ENCODE measurements around the gene SRPX2.

The SRPX2 gene

DNA sequence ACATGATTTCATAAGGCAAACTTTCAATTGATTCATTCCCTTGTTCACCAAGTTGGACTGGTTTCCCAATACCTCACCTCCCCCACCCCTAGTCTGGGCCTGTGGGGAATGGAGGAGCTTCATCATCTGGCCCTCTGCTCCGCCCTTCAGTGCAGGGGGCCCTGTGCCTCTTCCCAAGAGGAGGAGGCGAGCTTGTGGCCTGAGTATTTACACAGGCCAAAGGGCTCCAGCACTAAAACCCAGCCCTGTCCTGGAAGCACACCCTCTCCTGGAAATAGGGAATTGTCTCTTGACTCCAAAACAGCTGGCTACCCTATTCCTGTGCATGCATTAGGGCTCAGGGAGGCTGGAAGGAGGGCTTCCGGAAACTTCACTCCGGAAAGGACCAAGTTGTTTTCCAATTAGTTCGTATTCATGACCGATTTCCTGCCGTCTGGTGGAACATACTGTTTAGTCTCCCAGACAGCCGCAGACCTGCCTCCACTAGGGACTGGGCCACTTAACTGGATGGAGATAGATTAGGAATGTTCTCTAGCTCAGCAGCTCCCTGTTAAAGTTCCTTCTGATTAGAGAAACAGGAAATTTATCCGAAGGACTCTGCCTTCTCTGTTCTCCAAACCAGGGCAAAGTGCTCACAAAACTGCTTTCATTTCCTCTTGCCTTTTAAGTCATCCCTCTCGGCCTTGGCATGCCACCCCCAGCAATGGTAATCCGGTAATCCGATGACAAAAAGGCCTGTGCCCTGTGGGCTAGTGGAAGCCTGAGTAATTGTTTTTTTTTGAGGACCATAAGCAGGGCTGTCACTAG is 5.8 kb downstream of the SRPX2 start:
- DNase-seq (ENCODE audit: low read depth): peak; percentile 87

GRCh38 chrX:100650841-100651240 is 6.8 kb downstream of the SRPX2 start:
- DNase-seq (ENCODE audit: low read depth): no peak

DNA sequence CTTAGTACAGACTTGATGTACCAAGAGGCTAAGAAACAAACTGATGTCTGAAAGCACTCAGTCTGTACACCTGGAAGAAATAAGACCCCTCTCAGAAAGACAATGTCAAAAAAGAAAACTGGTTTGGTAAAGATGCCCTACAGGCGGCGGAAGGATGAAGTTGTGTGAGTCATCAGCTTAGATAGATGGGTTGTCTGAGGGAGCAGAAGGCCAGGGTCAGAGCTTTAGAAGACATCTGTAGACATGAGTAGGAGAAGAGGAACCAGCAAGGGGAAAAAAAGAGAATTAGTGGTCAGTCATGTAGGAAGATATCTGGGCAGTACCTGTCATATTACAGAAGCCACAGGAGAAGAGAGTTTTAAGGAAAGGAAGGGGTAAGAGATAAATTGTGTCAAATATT is 8.3 kb downstream of the SRPX2 start:
- no peak for DNase-seq (ENCODE audit: low read depth)

DNA sequence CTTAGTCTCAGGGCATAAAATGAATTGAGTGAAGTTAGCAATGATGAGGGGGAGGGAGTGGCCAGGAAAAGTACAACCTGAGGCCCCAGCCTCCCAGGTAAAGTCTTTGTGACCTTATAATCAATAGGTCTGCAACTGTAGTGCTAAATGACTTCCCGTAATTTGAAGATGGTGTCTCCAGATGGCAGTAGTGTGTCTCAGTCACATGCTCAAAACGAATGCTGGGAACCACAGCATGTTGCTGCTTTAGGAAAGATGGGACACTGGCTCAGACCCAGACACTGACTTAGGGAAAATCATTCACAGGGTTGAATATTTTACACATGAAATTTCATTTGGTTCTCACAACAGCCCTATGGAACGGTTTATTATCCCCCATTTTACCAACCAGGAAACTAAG is 10.3 kb downstream of the SRPX2 start:
- DNase-seq (ENCODE audit: low read depth): no peak

DNA sequence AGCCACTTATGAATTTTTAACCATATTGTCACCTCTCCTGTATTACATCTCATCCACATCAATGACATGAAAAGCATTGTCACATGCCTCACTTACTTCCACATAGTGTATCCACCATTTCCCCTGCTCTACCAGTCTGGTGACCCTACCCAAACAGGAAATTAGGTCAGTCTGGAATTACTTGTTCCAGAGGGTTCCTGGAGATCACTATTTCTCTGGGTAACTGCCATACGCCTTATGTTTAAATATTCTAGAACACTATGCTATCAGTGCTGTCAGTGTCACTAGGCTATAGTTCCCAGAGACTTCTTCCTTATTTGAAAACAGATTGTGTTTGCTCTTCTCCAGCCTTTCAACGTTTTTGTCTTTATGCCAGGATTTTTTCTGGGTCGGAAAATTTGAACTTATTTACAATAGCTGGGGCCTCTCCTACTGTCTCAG is 15.0 kb downstream of the SRPX2 start:
- no peak for DNase-seq (ENCODE audit: low read depth)

GRCh38 chrX:100659431-100660137 is 15.6 kb downstream of the SRPX2 start:
- DNase-seq (ENCODE audit: low read depth): no peak

GRCh38 chrX:100662170-100662569 is 18.2 kb downstream of the SRPX2 start:
- DNase-seq (ENCODE audit: low read depth): no peak

GRCh38 chrX:100662796-100663195 is 18.8 kb downstream of the SRPX2 start:
- no peak for DNase-seq (ENCODE audit: low read depth)

GRCh38 chrX:100663642-100664041 is 19.6 kb downstream of the SRPX2 start:
- DNase-seq (ENCODE audit: low read depth): no peak

DNA sequence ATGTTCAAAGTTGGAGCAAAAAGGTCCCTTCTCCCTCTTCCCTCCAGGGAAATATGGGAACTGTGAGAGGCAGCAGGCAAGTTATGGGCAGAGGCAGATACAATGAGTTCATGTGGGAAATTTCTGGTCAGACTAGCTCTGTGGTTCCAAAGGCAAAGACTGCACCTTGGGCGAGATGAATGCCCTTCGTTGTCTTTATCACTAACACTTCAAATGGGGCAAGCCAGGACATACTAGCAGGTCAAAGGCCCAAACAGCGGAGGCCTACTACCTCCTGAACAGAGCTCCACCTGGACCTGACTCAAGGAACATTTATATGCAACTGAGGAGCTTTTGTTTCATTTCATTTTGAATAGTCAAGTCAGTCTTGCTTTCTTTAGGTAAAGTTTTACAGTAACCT is 29.0 kb downstream of the SRPX2 start:
- DNase-seq (ENCODE audit: low read depth): no peak

GRCh38 chrX:100673397-100673953 is 29.5 kb downstream of the SRPX2 start:
- DNase-seq (ENCODE audit: low read depth): peak; percentile 60

- no peak for DNase-seq (ENCODE audit: low read depth)
Observed at GRCh38 chrX:100674705-100675104, 30.7 kb downstream of the SRPX2 start.

DNA sequence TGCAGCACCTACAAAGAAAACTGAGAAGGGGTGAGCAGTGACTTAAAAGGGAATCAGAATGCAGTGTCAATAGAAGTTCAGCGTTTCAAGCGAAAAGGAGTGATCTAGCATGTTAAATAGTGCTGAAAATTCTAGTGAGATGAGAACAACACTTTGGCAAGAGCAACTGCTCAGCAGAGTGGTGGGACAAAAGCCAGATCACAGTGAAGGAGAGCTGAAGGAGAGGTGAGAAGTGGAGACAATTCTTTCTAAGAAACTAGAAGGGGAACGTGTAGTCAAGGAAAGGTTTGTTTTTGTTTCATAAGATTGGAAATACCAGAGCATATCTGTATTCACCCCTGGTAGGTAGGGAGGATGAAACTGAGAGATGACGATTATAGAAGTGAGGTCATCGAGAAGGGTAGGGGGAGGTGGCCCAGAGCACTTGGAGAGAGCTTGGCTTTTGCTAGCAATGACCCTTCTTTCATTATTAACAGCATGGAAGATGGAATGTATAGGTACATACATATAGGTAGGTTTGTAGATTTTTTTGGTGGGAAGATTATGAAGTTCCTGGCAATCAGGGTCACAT is 33.7 kb downstream of the SRPX2 start:
- no peak for DNase-seq (ENCODE audit: low read depth)

GRCh38 chrX:100680756-100681155 is 36.8 kb downstream of the SRPX2 start:
- DNase-seq (ENCODE audit: low read depth): no peak

GRCh38 chrX:100681599-100681998 is 37.6 kb downstream of the SRPX2 start:
- DNase-seq (ENCODE audit: low read depth): no peak

DNA sequence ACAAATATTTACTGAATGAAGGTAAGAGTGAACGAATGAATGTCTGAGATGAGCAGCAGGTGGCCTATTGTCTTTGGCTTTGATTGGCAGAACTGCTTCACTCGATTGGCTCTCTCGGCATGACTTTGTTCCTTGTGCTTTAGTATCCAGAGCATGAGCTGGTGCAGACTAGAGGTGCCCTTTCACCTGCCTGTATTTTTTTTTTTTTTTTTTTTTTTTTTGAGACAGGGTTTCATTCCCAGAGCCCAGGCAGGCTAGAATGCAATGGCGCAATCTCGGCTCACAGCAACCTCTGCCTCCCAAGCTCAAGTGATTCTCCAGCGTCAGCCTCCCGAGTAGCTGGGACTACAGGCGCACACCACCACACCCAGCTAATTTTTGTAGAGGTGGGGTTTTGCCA is 38.9 kb downstream of the SRPX2 start:
- DNase-seq (ENCODE audit: low read depth): no peak

- peak; percentile 72 for DNase-seq (ENCODE audit: low read depth)
Observed at GRCh38 chrX:100685284-100685996, 41.4 kb downstream of the SRPX2 start.

DNA sequence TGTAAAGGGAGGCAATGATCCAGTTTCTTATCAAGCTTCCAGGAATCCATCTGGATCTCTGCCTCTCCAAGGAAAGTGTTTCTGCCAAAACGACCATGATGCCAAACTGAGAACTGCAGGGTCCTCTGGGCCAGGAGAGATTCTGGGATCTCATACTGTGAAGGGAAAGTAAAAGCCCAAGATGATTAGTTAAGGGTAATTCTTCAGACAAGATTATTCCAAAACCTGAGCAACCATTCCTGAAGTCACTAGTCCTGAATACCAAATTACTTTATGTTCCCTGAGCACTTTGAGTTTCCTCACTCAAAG is 42.0 kb downstream of the SRPX2 start:
- DNase-seq (ENCODE audit: low read depth): no peak

GRCh38 chrX:100687128-100687527 is 43.1 kb downstream of the SRPX2 start:
- DNase-seq (ENCODE audit: low read depth): no peak

- no peak for DNase-seq (ENCODE audit: low read depth)
Observed at GRCh38 chrX:100687546-100687945, 43.5 kb downstream of the SRPX2 start.

DNA sequence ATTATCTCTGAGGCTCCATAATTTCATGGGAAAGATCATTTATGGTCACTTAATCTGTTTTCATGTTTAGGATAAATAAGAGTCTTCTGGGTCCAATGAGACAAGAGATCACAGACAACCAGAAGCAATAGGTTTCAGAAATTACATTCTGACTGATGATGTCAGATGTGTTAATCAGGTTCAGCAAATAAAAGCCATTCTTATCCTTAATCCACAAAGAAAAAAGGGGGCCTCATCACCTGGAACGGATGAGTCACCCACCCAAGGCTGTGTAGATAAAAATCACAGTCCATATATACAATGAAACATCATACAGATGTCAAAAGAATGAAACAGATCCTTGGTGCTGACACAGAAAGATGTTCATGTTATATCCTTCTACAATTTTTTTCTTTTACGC is 51.3 kb downstream of the SRPX2 start:
- DNase-seq (ENCODE audit: low read depth): no peak

DNA sequence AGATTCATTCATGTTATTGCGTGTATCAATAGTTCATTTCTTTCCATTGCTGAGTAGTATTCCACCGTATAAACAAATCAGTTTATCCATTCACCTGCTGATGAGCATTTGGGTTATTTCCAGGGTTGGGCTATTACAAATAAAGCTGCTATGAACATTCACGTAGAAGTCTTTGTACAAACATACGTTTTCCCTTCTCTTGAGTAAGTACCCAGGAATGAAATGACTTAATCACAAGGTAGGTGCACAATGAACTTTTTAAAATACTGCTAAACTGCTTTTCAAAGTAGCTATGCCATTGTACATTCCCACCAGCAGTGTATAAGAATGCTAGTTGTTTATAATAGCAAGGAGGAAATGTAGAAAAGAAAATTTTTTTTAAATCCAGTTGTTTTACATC is 52.0 kb downstream of the SRPX2 start:
- no peak for DNase-seq (ENCODE audit: low read depth)

Measured in fibroblast of the conjunctiva (primary cell).